ENCODE results near the gene SIGLEC12.

SIGLEC12 gene

DNA sequence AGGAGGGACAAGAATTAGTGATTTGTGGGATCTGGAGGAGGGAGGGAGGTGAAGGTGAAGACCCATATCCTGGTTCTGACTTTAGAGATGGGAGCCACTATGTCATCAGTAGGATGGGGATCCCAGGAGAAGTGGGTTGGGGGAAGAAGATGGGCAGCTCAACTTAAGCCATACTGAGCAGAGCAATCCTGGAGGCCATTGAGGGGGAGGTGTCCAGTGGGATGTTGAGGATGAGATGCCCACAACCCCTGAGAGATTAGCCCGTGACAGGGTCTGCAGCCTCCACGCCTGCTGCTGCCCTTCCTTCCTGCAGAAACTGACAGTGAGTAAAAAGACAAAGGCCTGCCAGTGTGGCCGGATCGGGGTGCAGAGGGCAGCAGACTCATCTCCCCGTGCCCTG, 41.1 kb upstream of the SIGLEC12 start:
- H3K27ac ChIP-seq (ENCODE audit: low read depth in 2 of 2, low read length in 2 of 2) = no peak overlapping the region
- no peak overlapping the region for H3K9ac ChIP-seq (ENCODE audit: low read depth in 1 of 2, low read length in 2 of 2)
- no peaks in the 10 kb centered on the region for H3K27me3 ChIP-seq (ENCODE audit: control insufficient read depth in 2 of 2, insufficient read depth in 2 of 2, low read length in 2 of 2)
- no peaks in the 10 kb centered on the region for H3K36me3 ChIP-seq (ENCODE audit: control insufficient read depth in 2 of 2, insufficient read depth in 2 of 2, low read length in 2 of 2)
- no peaks in the 10 kb centered on the region for H3K4me1 ChIP-seq (ENCODE audit: control insufficient read depth in 2 of 2, insufficient read depth in 2 of 2, low read length in 2 of 2)
- H3K4me3 ChIP-seq (ENCODE audit: low read length in 2 of 2) = no peak overlapping the region
- H3K9me3 ChIP-seq (ENCODE audit: control insufficient read depth in 2 of 2, low read length in 2 of 2) = no peaks in the 10 kb centered on the region

GRCh38 chr19:51541458-51542357, 40.1 kb upstream of the SIGLEC12 start:
- no peaks in the 10 kb centered on the region for H3K9me3 ChIP-seq (ENCODE audit: control insufficient read depth in 2 of 2, low read length in 2 of 2)
- H3K27me3 ChIP-seq (ENCODE audit: control insufficient read depth in 2 of 2, insufficient read depth in 2 of 2, low read length in 2 of 2) = no peaks in the 10 kb centered on the region

DNA sequence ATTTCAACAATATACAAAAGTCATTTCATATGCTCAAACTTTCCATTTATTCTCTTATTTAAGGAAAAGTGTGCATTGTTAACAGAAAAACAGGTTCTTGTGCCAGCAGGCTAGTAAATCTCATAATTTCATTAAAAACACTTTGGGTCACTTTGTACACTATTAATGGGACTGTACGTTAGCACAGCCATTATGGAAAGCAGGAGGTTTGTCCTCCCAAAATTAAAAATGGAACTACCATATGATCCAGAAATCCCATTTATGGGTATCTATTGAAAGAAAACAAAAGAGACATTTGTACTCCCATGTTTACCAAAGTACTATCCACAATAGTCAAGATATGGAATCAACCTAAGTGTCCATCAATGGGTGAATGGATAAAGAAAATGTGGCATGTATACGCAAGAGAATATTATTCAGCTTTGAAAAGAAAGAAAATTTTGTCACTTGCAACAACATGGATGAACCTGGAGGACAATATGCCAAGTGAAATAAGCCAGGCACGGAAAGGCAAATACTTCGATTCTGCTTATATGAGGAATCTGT, 38.3 kb upstream of the SIGLEC12 start:
- Histone ChIP-seq H3K36me3 (ENCODE audit: control insufficient read depth in 2 of 2, insufficient read depth in 2 of 2, low read length in 2 of 2) (no peaks in the 10 kb centered on the region), H3K27ac (ENCODE audit: low read depth in 2 of 2, low read length in 2 of 2) (no peak overlapping the region), H3K27me3 (ENCODE audit: control insufficient read depth in 2 of 2, insufficient read depth in 2 of 2, low read length in 2 of 2) (no peaks in the 10 kb centered on the region), H3K9me3 (ENCODE audit: control insufficient read depth in 2 of 2, low read length in 2 of 2) (no peaks in the 10 kb centered on the region), H3K4me3 (ENCODE audit: low read length in 2 of 2) (no peak overlapping the region), H3K4me1 (ENCODE audit: control insufficient read depth in 2 of 2, insufficient read depth in 2 of 2, low read length in 2 of 2) (no peaks in the 10 kb centered on the region), H3K9ac (ENCODE audit: low read depth in 1 of 2, low read length in 2 of 2) (no peak overlapping the region)

More at GRCh38 chr19:51541458-51542357, 40.1 kb upstream of the SIGLEC12 start:
- H3K36me3 ChIP-seq (ENCODE audit: control insufficient read depth in 2 of 2, insufficient read depth in 2 of 2, low read length in 2 of 2) = no peaks in the 10 kb centered on the region
- no peak overlapping the region for H3K4me3 ChIP-seq (ENCODE audit: low read length in 2 of 2)
- no peaks in the 10 kb centered on the region for H3K4me1 ChIP-seq (ENCODE audit: control insufficient read depth in 2 of 2, insufficient read depth in 2 of 2, low read length in 2 of 2)
- no peak overlapping the region for H3K9ac ChIP-seq (ENCODE audit: low read depth in 1 of 2, low read length in 2 of 2)
- no peak overlapping the region for H3K27ac ChIP-seq (ENCODE audit: low read depth in 2 of 2, low read length in 2 of 2)

GRCh38 chr19:51535535-51535934, 33.9 kb upstream of the SIGLEC12 start:
- no peaks in the 10 kb centered on the region for H3K9me3 ChIP-seq (ENCODE audit: control insufficient read depth in 2 of 2, low read length in 2 of 2)
- no peaks in the 10 kb centered on the region for H3K27me3 ChIP-seq (ENCODE audit: control insufficient read depth in 2 of 2, insufficient read depth in 2 of 2, low read length in 2 of 2)
- H3K27ac ChIP-seq (ENCODE audit: low read depth in 2 of 2, low read length in 2 of 2) = no peak overlapping the region
- no peak overlapping the region for H3K4me3 ChIP-seq (ENCODE audit: low read length in 2 of 2)
- H3K9ac ChIP-seq (ENCODE audit: low read depth in 1 of 2, low read length in 2 of 2) = no peak overlapping the region
- H3K4me1 ChIP-seq (ENCODE audit: control insufficient read depth in 2 of 2, insufficient read depth in 2 of 2, low read length in 2 of 2) = no peaks in the 10 kb centered on the region
- H3K36me3 ChIP-seq (ENCODE audit: control insufficient read depth in 2 of 2, insufficient read depth in 2 of 2, low read length in 2 of 2) = no peaks in the 10 kb centered on the region

DNA sequence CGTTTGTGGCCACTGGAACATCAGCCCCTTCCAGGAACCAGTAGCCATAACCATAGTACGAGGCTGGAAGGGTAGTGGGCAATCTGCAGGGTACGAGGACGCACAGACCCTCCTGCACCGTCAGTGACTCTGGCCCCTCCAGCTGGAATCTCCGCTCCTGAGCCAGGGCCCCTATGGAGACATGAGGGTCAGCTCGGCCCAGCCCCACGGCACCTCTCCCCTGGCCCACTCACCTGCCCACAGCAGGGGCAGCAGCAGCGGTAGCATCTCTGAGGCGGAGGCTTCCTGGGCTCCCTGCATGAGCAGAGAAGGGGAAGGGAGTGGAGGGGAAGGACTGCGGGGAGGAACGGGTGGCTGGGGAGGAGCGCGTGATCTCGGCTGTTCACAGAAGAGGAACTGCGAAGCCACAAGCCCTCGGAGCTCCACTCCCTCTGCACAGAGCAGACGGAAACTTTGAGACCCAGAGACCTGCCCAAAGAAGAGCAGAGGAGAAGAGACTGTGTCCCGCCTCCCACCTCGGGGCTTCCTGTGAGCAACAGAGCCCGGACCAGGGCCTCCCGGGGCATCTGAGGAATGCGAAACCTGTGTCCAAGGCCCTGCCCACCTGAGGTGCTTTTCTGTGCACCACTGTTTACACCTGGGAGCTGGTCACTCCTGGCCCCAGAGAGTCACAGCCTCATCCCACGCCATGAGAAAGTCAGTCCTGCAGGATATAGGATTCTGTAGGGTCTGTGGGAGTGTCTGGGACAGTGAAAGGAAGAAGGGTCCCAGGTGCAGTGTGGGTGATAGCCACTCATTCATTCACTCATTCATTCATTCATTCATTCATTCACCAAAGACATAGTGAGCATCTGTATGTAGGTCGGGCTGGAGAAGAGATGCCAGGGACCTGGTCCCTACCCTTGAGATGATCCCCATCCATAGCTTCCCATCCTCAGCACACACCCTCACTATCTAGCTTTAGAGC, 30.0 kb upstream of the SIGLEC12 start, which contains the start of gene SIGLEC6:
Gene SIGLEC6 (minus strand): TSS at position 322 of the 967 bp plus-strand sequence. CDS start 22 bp downstream, at position 300.
- no peaks in the 10 kb centered on the region for H3K27me3 ChIP-seq (ENCODE audit: control insufficient read depth in 2 of 2, insufficient read depth in 2 of 2, low read length in 2 of 2)
- no peak within 1 kb of the TSS for H3K27ac ChIP-seq (ENCODE audit: low read depth in 2 of 2, low read length in 2 of 2)
- H3K4me3 ChIP-seq (ENCODE audit: low read length in 2 of 2) = peak within 1 kb of the TSS in 1 of 2 donors; percentile 26
- H3K36me3 ChIP-seq (ENCODE audit: control insufficient read depth in 2 of 2, insufficient read depth in 2 of 2, low read length in 2 of 2) = no peaks in the 10 kb centered on the region
- H3K9ac ChIP-seq (ENCODE audit: low read depth in 1 of 2, low read length in 2 of 2) = no peak within 1 kb of the TSS
- no peaks in the 10 kb centered on the region for H3K4me1 ChIP-seq (ENCODE audit: control insufficient read depth in 2 of 2, insufficient read depth in 2 of 2, low read length in 2 of 2)
- H3K9me3 ChIP-seq (ENCODE audit: control insufficient read depth in 2 of 2, low read length in 2 of 2) = no peaks in the 10 kb centered on the region

DNA sequence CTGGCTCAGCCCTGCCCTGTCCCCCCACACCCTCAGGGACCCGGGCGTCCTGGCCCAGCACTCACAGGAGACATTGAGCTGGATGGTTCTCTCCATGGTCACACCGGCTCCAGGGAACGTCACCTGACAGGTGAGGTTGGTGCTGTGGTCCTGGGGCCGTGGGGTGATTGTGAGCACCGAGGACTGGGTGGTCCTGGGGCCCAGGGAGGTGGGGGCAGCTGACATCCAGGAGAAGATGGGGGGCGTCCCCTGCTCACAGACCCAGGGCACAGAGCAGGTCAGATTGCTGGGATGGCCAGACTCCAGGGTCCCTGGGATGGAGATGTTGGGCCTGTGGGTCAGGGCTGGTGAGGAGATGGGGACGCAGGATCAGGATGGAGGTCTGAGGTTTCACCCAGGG, 29.0 kb upstream of the SIGLEC12 start:
- no peaks in the 10 kb centered on the region for H3K9me3 ChIP-seq (ENCODE audit: control insufficient read depth in 2 of 2, low read length in 2 of 2)
- H3K4me1 ChIP-seq (ENCODE audit: control insufficient read depth in 2 of 2, insufficient read depth in 2 of 2, low read length in 2 of 2) = no peaks in the 10 kb centered on the region
- H3K4me3 ChIP-seq (ENCODE audit: low read length in 2 of 2) = no peak overlapping the region
- H3K27ac ChIP-seq (ENCODE audit: low read depth in 2 of 2, low read length in 2 of 2) = no peak overlapping the region
- H3K27me3 ChIP-seq (ENCODE audit: control insufficient read depth in 2 of 2, insufficient read depth in 2 of 2, low read length in 2 of 2) = no peaks in the 10 kb centered on the region
- H3K36me3 ChIP-seq (ENCODE audit: control insufficient read depth in 2 of 2, insufficient read depth in 2 of 2, low read length in 2 of 2) = no peaks in the 10 kb centered on the region
- H3K9ac ChIP-seq (ENCODE audit: low read depth in 1 of 2, low read length in 2 of 2) = no peak overlapping the region

- Histone ChIP-seq H3K9ac (ENCODE audit: low read depth in 1 of 2, low read length in 2 of 2) (no peak overlapping the region), H3K4me1 (ENCODE audit: control insufficient read depth in 2 of 2, insufficient read depth in 2 of 2, low read length in 2 of 2) (no peaks in the 10 kb centered on the region), H3K27me3 (ENCODE audit: control insufficient read depth in 2 of 2, insufficient read depth in 2 of 2, low read length in 2 of 2) (no peaks in the 10 kb centered on the region), H3K9me3 (ENCODE audit: control insufficient read depth in 2 of 2, low read length in 2 of 2) (no peaks in the 10 kb centered on the region), H3K36me3 (ENCODE audit: control insufficient read depth in 2 of 2, insufficient read depth in 2 of 2, low read length in 2 of 2) (no peaks in the 10 kb centered on the region), H3K27ac (ENCODE audit: low read depth in 2 of 2, low read length in 2 of 2) (no peak overlapping the region), H3K4me3 (ENCODE audit: low read length in 2 of 2) (no peak overlapping the region)
Measured at GRCh38 chr19:51529301-51529700, 27.7 kb upstream of the SIGLEC12 start.

- no peak overlapping the region for H3K27ac ChIP-seq (ENCODE audit: low read depth in 2 of 2, low read length in 2 of 2)
- no peaks in the 10 kb centered on the region for H3K4me1 ChIP-seq (ENCODE audit: control insufficient read depth in 2 of 2, insufficient read depth in 2 of 2, low read length in 2 of 2)
- no peaks in the 10 kb centered on the region for H3K27me3 ChIP-seq (ENCODE audit: control insufficient read depth in 2 of 2, insufficient read depth in 2 of 2, low read length in 2 of 2)
- H3K4me3 ChIP-seq (ENCODE audit: low read length in 2 of 2) = no peak overlapping the region
- no peaks in the 10 kb centered on the region for H3K9me3 ChIP-seq (ENCODE audit: control insufficient read depth in 2 of 2, low read length in 2 of 2)
- no peaks in the 10 kb centered on the region for H3K36me3 ChIP-seq (ENCODE audit: control insufficient read depth in 2 of 2, insufficient read depth in 2 of 2, low read length in 2 of 2)
- no peak overlapping the region for H3K9ac ChIP-seq (ENCODE audit: low read depth in 1 of 2, low read length in 2 of 2)
Measured at GRCh38 chr19:51525651-51526050, 24.1 kb upstream of the SIGLEC12 start.

DNA sequence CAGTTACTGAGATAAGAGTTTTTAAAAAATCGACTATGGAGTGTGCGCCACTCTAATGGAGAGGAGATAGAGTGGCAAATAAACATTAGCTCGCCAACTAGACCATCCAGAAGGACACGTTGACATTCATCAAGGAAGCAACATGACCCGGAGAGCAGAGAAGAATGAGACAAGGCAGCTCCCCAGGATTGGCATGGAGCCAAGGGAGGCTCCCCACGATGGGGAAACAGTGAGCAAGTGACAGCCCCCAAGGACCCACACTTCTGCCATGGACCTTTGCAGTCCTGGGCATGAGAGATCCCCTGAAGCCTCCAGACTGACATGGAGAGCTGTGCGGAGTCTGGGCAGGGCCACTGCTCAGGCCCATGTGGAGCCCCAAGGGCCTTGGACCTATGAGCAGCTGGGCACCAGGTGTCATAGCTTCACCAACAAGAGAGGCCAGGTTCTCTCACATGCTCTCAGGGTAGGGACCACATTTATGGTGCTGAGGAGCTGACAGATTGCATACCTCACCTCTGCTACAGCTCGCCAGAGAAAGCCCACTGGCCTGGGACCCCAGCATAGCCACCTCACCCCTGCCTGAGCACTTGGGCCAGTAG, 23.2 kb upstream of the SIGLEC12 start:
- H3K9ac ChIP-seq (ENCODE audit: low read depth in 1 of 2, low read length in 2 of 2) = no peak overlapping the region
- no peaks in the 10 kb centered on the region for H3K9me3 ChIP-seq (ENCODE audit: control insufficient read depth in 2 of 2, low read length in 2 of 2)
- no peak overlapping the region for H3K27ac ChIP-seq (ENCODE audit: low read depth in 2 of 2, low read length in 2 of 2)
- H3K4me3 ChIP-seq (ENCODE audit: low read length in 2 of 2) = no peak overlapping the region
- no peaks in the 10 kb centered on the region for H3K27me3 ChIP-seq (ENCODE audit: control insufficient read depth in 2 of 2, insufficient read depth in 2 of 2, low read length in 2 of 2)
- H3K36me3 ChIP-seq (ENCODE audit: control insufficient read depth in 2 of 2, insufficient read depth in 2 of 2, low read length in 2 of 2) = no peaks in the 10 kb centered on the region
- H3K4me1 ChIP-seq (ENCODE audit: control insufficient read depth in 2 of 2, insufficient read depth in 2 of 2, low read length in 2 of 2) = no peaks in the 10 kb centered on the region

All from mucosa of rectum (tissue), 2 donors.